T47D (cell line): ENCODE data around the gene MRPS15.

Experiments
- DNase-seq, 2 experiments: peaks; one replicate each; pipeline versions ENCODE4 v3.0.0 to v3.0.0-alpha.2; 2011 to 2012; ENCODE audit warnings: low read depth in 1 of 2, low spot score in 1 of 2
- JUND ChIP-seq: IDR thresholded peaks from 2 replicates; pipeline ENCODE4 v1.6.1; 2012; ENCODE audit warnings: low read depth
- in situ Hi-C: cut with HindIII; loops from 2 replicates; pipeline ENCODE4 v1.10.0; 2016; ENCODE audit warnings: low sequenced_read_pairs, low pct_unique_long_range_greater_than_20kb

Gene MRPS15

GRCh38 chr1:36446746-36447145, 17.4 kb downstream of the MRPS15 start:
- no peak for TF ChIP-seq JUND
- no peak for DNase-seq
- in situ Hi-C loops: no loop called here

- no peak for DNase-seq
- no peak for TF ChIP-seq JUND
- in situ Hi-C loops: no loop called here
Measured at GRCh38 chr1:36446271-36446670, 17.9 kb downstream of the MRPS15 start.

- in situ Hi-C loops: no loop called here
Measured at GRCh38 chr1:36443297-36443696, 20.9 kb downstream of the MRPS15 start.

GRCh38 chr1:36442337-36442736, 21.8 kb downstream of the MRPS15 start:
- DNase-seq: no peak
- in situ Hi-C loops: no loop called here

More at GRCh38 chr1:36443297-36443696, 20.9 kb downstream of the MRPS15 start:
- no peak for DNase-seq
- TF ChIP-seq JUND: no peak

GRCh38 chr1:36440646-36441045, 23.5 kb downstream of the MRPS15 start:
- no peak for TF ChIP-seq JUND
- DNase-seq: no peak
- in situ Hi-C loops: no loop called here

More at GRCh38 chr1:36442337-36442736, 21.8 kb downstream of the MRPS15 start:
- no peak for TF ChIP-seq JUND

GRCh38 chr1:36440044-36440443, 24.1 kb downstream of the MRPS15 start:
- in situ Hi-C loops: no loop called here
- DNase-seq: no peak
- no peak for TF ChIP-seq JUND

- TF ChIP-seq JUND: no peak
- in situ Hi-C loops: no loop called here
- no peak for DNase-seq
Measured at GRCh38 chr1:36438715-36439114, 25.5 kb downstream of the MRPS15 start.

- TF ChIP-seq JUND: no peak
- in situ Hi-C loops: no loop called here
- DNase-seq: peak in 1 of 2 experiments; percentile 76
Measured at GRCh38 chr1:36436821-36437220, 27.4 kb downstream of the MRPS15 start.

GRCh38 chr1:36433102-36433501, 31.1 kb downstream of the MRPS15 start:
- no peak for TF ChIP-seq JUND
- DNase-seq: no peak
- in situ Hi-C loops: no loop called here

GRCh38 chr1:36432616-36433015, 31.6 kb downstream of the MRPS15 start:
- DNase-seq: no peak
- no peak for TF ChIP-seq JUND
- in situ Hi-C loops: no loop called here

GRCh38 chr1:36425791-36426190, 38.4 kb downstream of the MRPS15 start:
- TF ChIP-seq JUND: no peak
- DNase-seq: no peak
- in situ Hi-C loops: no loop called here

GRCh38 chr1:36421649-36422048, 42.5 kb downstream of the MRPS15 start:
- DNase-seq: no peak
- in situ Hi-C loops: no loop called here
- no peak for TF ChIP-seq JUND

GRCh38 chr1:36420836-36421317, 43.3 kb downstream of the MRPS15 start:
- no peak for TF ChIP-seq JUND
- in situ Hi-C loops: no loop called here
- peak; percentile 10 to 78 for DNase-seq

GRCh38 chr1:36420409-36420808, 43.8 kb downstream of the MRPS15 start:
- in situ Hi-C loops: no loop called here
- DNase-seq: no peak
- no peak for TF ChIP-seq JUND

- in situ Hi-C loops: no loop called here
- no peak for TF ChIP-seq JUND
- no peak for DNase-seq
Measured at GRCh38 chr1:36419569-36419968, 44.6 kb downstream of the MRPS15 start.
